NCI-H345 treated with DMSO at 0.1 percent for 48 hours (cell line): ENCODE data around the gene BRSK1.

Source experiments
- DNase-seq: peaks from one replicate; lab custom pipeline; 2025; ENCODE audit not compliant: unreplicated experiment; lab: John Stamatoyannopoulos, UW

BRSK1 gene

GRCh38 chr19:55283548-55284377, at the start of gene BRSK1:
BRSK1 (plus strand) TSS chr19:55283997; CDS start chr19:55284443, 446 bp downstream.
- DNase-seq, result no peak

- no peak for DNase-seq
Observed at GRCh38 chr19:55238030-55238429, 45.8 kb upstream of the BRSK1 start.

GRCh38 chr19:55239004-55239403, 44.8 kb upstream of the BRSK1 start:
- no peak for DNase-seq

GRCh38 chr19:55240713-55241020, 43.1 kb upstream of the BRSK1 start:
- DNase-seq, result no peak

- DNase-seq, result no peak
Observed at GRCh38 chr19:55241143-55241934, 42.5 kb upstream of the BRSK1 start.

GRCh38 chr19:55241935-55242464, 41.8 kb upstream of the BRSK1 start:
- no peak for DNase-seq

GRCh38 chr19:55242517-55242916, 41.3 kb upstream of the BRSK1 start:
- no peak for DNase-seq

GRCh38 chr19:55244004-55244680, 39.7 kb upstream of the BRSK1 start:
- no peak for DNase-seq

- DNase-seq, result no peak
Observed at GRCh38 chr19:55245236-55245904, 38.4 kb upstream of the BRSK1 start.

GRCh38 chr19:55246462-55247451, 37.0 kb upstream of the BRSK1 start:
- no peak for DNase-seq

- no peak for DNase-seq
Observed at GRCh38 chr19:55247621-55248099, 36.1 kb upstream of the BRSK1 start.

GRCh38 chr19:55248166-55248675, 35.6 kb upstream of the BRSK1 start:
- no peak for DNase-seq

GRCh38 chr19:55248704-55249103, 35.1 kb upstream of the BRSK1 start:
- DNase-seq, result no peak

- DNase-seq, result no peak
Observed at GRCh38 chr19:55249841-55250240, 34.0 kb upstream of the BRSK1 start.

- DNase-seq, result no peak
Observed at GRCh38 chr19:55250262-55251036, 33.3 kb upstream of the BRSK1 start.

- no peak for DNase-seq
Observed at GRCh38 chr19:55251341-55252081, 32.3 kb upstream of the BRSK1 start.

GRCh38 chr19:55252760-55253663, 30.8 kb upstream of the BRSK1 start:
- no peak for DNase-seq
